HG03139 (cell line): ENCODE measurements around the gene GULP1.
"Not testable (repeated sequence)": the region's sequence is repeated elsewhere in the genome, so short reads cannot be mapped to it uniquely, and the experiment has no call there.

Experiments
- ATAC-seq: cut with Tn5 transposase; IDR thresholded peaks from one replicate; pipeline ENCODE4 v1.9.1; 2021; ENCODE audit not compliant: unreplicated experiment

The GULP1 gene

GRCh38 chr2:188522517-188522916 lies 230.8 kb downstream of the GULP1 start:
- no peak for ATAC-seq

GRCh38 chr2:188523919-188524318 lies 232.2 kb downstream of the GULP1 start:
- no peak for ATAC-seq

GRCh38 chr2:188524519-188525113 lies 232.9 kb downstream of the GULP1 start:
- no peak for ATAC-seq

GRCh38 chr2:188526701-188527100 lies 235.0 kb downstream of the GULP1 start:
- no peak for ATAC-seq

GRCh38 chr2:188527141-188527540 lies 235.5 kb downstream of the GULP1 start:
- no peak for ATAC-seq

- ATAC-seq = no peak
Observed at GRCh38 chr2:188527581-188527993, 235.9 kb downstream of the GULP1 start.

- no peak for ATAC-seq
Observed at GRCh38 chr2:188529710-188530109, 238.0 kb downstream of the GULP1 start.

GRCh38 chr2:188534875-188535274 lies 243.2 kb downstream of the GULP1 start:
- no peak for ATAC-seq

- ATAC-seq = no peak
Observed at GRCh38 chr2:188551671-188552070, 260.0 kb downstream of the GULP1 start.

GRCh38 chr2:188557081-188557480 lies 265.4 kb downstream of the GULP1 start:
- ATAC-seq = no peak

GRCh38 chr2:188559455-188559854 lies 267.8 kb downstream of the GULP1 start:
- not testable (repeated sequence) for ATAC-seq

GRCh38 chr2:188561473-188561979 lies 269.9 kb downstream of the GULP1 start:
- ATAC-seq = no peak

- no peak for ATAC-seq
Observed at GRCh38 chr2:188569431-188570165, 277.9 kb downstream of the GULP1 start.

- no peak for ATAC-seq
Observed at GRCh38 chr2:188570370-188570769, 278.7 kb downstream of the GULP1 start.

GRCh38 chr2:188571543-188572303 lies 280.0 kb downstream of the GULP1 start:
- ATAC-seq = no peak

GRCh38 chr2:188572592-188572991 lies 280.9 kb downstream of the GULP1 start:
- no peak for ATAC-seq

GRCh38 chr2:188573453-188573852 lies 281.8 kb downstream of the GULP1 start:
- ATAC-seq = no peak

- ATAC-seq = no peak
Observed at GRCh38 chr2:188576006-188576405, 284.3 kb downstream of the GULP1 start.

GRCh38 chr2:188576651-188577050 lies 285.0 kb downstream of the GULP1 start:
- no peak for ATAC-seq

- no peak for ATAC-seq
Observed at GRCh38 chr2:188577231-188577630, 285.6 kb downstream of the GULP1 start.

- ATAC-seq = no peak
Observed at GRCh38 chr2:188580738-188581137, 289.1 kb downstream of the GULP1 start.

GRCh38 chr2:188582211-188582610 lies 290.5 kb downstream of the GULP1 start:
- no peak for ATAC-seq
